GM19372 (cell line): ENCODE measurements around the gene NEK4.
"Not testable (repeated sequence)": the region's sequence is repeated elsewhere in the genome, so short reads cannot be mapped to it uniquely, and the experiment has no call there.

Experiments
- ATAC-seq: cut with Tn5 transposase; IDR thresholded peaks from one replicate; pipeline ENCODE4 v1.9.1; 2021; ENCODE audit warnings: mild to moderate bottlenecking, low read depth, moderate library complexity; ENCODE audit not compliant: unreplicated experiment

Gene NEK4

GRCh38 chr3:52779837-52780585 lies 9.3 kb upstream of the NEK4 start:
- ATAC-seq: no peak

DNA sequence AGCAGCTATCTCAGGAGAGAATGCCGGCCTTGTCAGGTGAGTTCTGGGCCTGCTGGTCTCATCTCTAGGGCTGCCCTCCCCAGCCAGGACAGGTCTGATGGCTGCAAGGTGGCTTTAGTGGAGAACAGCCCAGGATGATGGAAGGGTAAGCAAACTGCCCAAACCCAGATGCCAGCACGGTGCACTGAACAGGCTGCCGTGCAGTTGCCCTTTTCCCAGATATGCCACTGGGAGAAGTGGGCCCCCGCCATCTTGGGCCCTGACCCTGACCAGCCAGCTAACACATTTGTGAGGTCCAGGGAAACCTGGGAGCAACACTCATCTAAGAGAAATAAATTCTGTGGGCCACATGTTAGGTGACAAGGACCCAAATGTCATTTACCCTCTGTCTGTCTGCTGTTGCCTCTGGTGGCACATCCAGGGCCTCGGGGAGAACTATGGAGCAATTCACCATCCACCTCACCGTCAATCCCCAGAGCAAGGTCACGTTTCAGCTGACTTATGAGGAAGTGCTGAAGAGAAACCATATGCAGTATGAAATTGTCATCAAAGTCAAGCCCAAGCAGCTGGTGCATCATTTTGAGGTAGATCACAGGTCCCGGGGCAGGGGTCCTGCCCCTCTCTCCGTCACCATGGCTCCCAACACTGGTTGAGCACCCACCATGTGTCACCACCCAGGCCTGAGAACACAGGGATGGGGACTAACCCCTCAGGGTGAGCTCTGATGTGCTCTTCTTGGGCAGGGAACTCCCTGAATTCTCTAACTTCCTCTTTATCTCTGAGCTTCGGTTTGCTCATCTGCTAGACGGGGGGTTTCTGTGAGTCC lies 8.5 kb upstream of the NEK4 start:
- no peak for ATAC-seq

GRCh38 chr3:52777959-52778805 lies 7.4 kb upstream of the NEK4 start:
- no peak for ATAC-seq

DNA sequence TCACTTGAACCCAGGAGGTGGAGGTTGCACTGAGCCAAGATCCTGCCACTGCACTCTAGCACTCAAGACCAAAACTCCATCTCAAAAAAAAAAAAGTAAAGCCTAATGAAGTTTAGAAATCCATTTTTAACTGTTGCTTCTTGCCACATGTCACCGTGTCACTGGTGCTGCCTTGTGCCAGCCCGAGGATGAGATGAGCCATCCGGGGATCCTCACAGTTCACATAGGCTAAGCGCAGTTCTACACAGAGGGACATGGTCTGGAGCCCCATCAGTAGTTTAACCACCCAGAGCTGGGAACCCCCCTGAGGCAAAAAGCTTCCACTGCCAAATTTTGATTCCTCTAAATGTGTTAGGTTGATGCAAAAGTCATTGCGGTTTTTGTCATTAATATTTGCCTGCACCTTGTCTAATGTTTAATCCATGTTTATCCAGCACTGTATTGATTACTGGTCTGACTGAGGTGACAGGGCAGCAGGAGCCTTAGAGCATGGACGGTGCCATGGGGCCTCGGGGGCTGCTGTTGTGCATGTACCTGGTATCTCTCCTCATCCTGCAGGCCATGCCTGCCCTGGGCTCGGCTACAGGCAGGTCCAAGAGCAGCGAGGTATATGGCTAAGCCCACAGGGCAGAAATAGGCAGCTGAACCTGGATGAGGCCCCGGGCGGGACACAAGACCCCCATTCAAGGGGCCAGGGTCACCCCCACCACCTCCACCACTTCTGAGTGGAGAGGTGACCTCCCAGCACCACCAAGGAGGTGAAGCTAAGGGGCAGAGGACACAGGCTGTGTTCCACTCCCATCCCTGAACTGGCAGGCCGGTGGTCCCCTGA lies 6.6 kb upstream of the NEK4 start, which contains the start of gene ITIH1:
ITIH1 (plus strand) TSS at position 473 of the 832 bp plus-strand sequence; CDS start at position 490, 17 bp downstream.
- ATAC-seq: no peak

DNA sequence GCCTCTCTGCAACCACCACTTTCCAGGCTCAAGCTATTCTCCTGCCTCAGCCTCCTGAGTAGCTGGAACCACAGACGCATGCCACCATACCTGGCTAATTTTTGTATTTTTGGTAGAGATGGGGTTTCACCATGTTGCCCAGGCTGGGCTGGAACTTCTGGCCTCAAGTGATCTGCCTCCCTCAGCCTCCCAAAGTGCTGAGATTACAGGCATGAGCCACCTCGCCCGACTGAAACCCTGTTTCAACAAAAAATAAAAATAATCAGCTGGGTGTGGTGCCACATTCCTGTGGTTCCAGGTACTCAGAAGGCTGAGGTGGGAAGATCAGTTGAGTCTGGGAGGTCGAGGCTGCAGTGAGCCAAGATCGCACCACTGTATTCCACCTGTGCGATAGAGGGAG lies 5.7 kb upstream of the NEK4 start:
- ATAC-seq: not testable (repeated sequence)

DNA sequence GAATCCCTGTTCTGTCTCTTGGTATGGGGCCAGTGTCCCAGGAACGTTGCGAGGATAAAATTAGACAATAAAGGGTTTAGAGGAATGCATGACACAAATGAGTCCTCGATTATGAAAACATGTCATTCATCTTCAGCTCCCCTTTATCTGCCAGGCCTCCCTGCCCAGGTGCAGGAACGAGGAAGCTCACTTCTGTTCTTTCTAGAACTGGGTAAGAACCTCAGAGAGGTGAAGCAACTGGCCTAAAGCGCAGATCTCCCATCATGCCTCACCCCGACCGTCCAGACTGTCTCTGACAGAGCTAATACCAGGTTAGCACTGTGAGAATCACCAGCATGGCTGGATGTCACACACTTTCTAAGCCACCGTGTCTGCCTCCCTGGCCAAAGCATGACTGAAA lies 5.1 kb upstream of the NEK4 start:
- no peak for ATAC-seq

GRCh38 chr3:52774901-52775864 lies 4.4 kb upstream of the NEK4 start:
- ATAC-seq: no peak

- ATAC-seq: no peak
Observed at GRCh38 chr3:52774066-52774713, 3.5 kb upstream of the NEK4 start.

GRCh38 chr3:52773361-52774065 lies 2.8 kb upstream of the NEK4 start:
- ATAC-seq: no peak

DNA sequence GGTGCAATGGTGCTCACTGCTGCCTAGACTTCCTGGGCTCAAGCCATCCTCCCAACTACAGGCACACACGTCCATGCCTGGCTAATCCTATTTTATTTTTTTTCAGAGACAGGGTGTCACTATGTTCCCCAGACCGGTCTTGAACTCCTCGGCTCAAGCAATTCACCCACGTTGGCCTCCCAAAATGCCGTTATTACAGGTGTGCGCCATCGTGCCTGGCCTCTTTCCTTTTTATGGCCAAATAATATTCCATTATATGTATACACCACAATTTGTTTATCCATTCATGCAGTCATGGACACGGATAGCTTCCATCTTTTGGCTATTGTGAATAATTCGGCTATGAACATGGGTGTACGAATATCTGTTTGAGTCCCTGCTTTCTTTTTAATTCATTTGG lies 962 bp upstream of the NEK4 start:
- ATAC-seq: no peak

DNA sequence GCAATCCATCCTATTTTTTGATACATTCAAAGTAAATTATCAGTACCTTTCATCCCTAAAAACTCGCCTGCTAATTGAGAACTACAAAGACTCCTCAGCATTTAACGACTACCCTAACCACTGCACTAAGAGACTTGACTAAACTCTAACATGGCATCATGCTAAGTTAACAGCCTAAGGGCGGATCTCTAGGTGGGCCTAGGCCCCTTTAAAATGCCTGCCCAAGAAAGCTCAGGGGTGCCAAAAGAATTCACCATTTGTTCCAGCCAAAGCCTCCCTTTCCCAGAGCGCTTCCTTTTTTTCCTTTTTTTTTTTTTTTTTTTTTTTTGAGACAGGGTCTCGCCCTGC lies 568 bp upstream of the NEK4 start:
- ATAC-seq: no peak

GRCh38 chr3:52769786-52770455 lies 819 bp downstream of the NEK4 start:
- no peak for ATAC-seq

DNA sequence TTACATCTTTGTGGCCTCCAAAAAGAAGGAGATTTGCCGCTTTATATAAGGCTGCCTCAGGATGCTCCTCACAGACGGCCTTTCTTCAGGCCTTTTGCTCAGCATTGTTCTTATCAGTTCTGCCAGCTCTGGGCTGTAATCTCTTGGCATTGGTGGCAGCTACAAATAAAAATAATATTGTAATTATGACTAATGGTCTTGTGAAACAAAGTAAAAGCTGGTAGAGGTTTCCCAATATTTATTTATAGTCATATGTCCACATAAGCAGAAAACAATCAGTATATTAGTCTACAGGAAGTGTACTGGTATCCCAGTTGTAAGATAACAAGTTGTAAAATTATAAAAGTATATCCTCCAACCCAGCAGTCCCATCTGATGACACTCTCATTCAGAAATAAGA lies 7.3 kb downstream of the NEK4 start:
- ATAC-seq: no peak

GRCh38 chr3:52756141-52756540 lies 14.6 kb downstream of the NEK4 start:
- no peak for ATAC-seq

- ATAC-seq: no peak
Observed at GRCh38 chr3:52754373-52754772, 16.4 kb downstream of the NEK4 start.

- no peak for ATAC-seq
Observed at GRCh38 chr3:52752045-52752660, 18.6 kb downstream of the NEK4 start.

DNA sequence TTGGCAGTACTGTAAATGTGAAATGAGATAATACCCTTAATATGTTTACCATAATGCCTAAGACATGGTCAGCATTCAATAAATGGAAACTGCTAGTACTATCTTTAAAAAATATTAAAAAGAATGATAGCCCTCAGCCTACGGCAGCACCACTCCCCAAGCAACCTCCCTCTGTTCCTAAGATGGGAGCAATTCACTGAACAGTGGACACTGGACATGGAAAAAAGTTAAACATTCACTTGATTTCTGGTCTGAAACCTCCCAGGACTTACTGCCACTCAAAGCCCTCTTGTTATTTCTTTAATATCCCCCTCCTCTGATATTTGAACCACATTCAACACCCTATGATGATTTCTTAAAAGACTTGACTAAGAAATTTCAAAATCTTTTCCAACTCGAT lies 27.0 kb downstream of the NEK4 start:
- ATAC-seq: no peak
